Endothelial cell of umbilical vein (primary cell): Measurements from ENCODE around the gene MARK2. TPM values are rescaled to one million over a fixed set of nuclear protein-coding genes. Genes with fewer than 3 reads are reported as not detected.

Experiments
- BruUV-seq: library from RNA; stranded (reverse); fragments of 400-500 nt; replicated peaks from 2 replicates; lab custom pipeline; 2021; lab: Mats Ljungman, UMichigan
- CTCF ChIA-PET: fragments of 300-600, 350-600 bp; sonication (Branson Sonifier 250); formaldehyde crosslinking; loops from one replicate; lab custom pipeline; 2021; ENCODE audit warnings: antibody characterized with exemption, inconsistent platforms; lab: Charles Lee
- POLR2A ChIA-PET: fragments of 300-600, 350-600 bp; sonication (Branson Sonifier 250); formaldehyde crosslinking; loops from one replicate; lab custom pipeline; 2021; ENCODE audit warnings: antibody characterized with exemption, inconsistent platforms; lab: Charles Lee
- DNase-seq: peaks from one replicate; pipeline ENCODE4 v3.0.0-alpha.2; 2011; ENCODE audit warnings: low read depth, low spot score
- FAIRE-seq: peaks from 2 replicates; lab custom pipeline; 2011; peaks lifted over from hg19 to GRCh38; lab: Jason Lieb, UNC
- H2AFZ ChIP-seq: 2 replicates; pipeline ENCODE4 v1.6.0; 2012; ENCODE audit warnings: low read depth, low read length, control low read depth, inconsistent platforms
- H3K27ac ChIP-seq: 2 replicates; pipeline ENCODE4 v1.5.1; 2011; ENCODE audit warnings: low read depth, mild to moderate bottlenecking, control low read depth, low read length, moderate library complexity; ENCODE audit not compliant: insufficient read depth
- H3K27me3 ChIP-seq, 2 experiments: 2 replicates each; pipeline versions ENCODE4 v1.6.0 to v1.6.1; 2011; ENCODE audit warnings: low read length in 2 of 2, mixed read lengths in 1 of 2; ENCODE audit not compliant: control insufficient read depth in 2 of 2, insufficient read depth in 2 of 2
- H3K36me3 ChIP-seq, 2 experiments: 2 replicates in 1 of 2; 3 replicates in 1 of 2; pipeline ENCODE4 v1.5.1; 2011; ENCODE audit warnings: low read length in 2 of 2, mild to moderate bottlenecking in 1 of 2, moderate library complexity in 1 of 2; ENCODE audit not compliant: control insufficient read depth in 2 of 2, insufficient read depth in 2 of 2; ENCODE audit errors: extremely low read depth in 1 of 2
- H3K4me1 ChIP-seq: 3 replicates; pipeline ENCODE4 v1.5.1; 2011; ENCODE audit warnings: mild to moderate bottlenecking, low read length; ENCODE audit not compliant: control insufficient read depth, insufficient read depth; ENCODE audit errors: extremely low read depth
- H3K4me2 ChIP-seq: 2 replicates; pipeline ENCODE4 v1.6.1; 2011; ENCODE audit warnings: low read length, control low read depth, mixed read lengths; ENCODE audit not compliant: insufficient read depth
- H3K4me3 ChIP-seq, 3 experiments: fragments of 200-600 bp in 1 of 3; sonication (generic), shearing (Covaris generic) in 1 of 3; replicated peaks in 1 of 3; 2 replicates each; pipeline ENCODE4 v1.5.1; 2011 to 2016; ENCODE audit warnings: control low read depth in 3 of 3, low read length in 3 of 3, mild to moderate bottlenecking in 2 of 3, inconsistent platforms in 1 of 3, low read depth in 1 of 3, moderate library complexity in 1 of 3; ENCODE audit not compliant: insufficient read depth in 1 of 3
- H3K79me2 ChIP-seq: 2 replicates; pipeline ENCODE4 v1.6.0; 2012; ENCODE audit warnings: low read length, inconsistent platforms; ENCODE audit not compliant: control insufficient read depth, insufficient read depth
- H3K9ac ChIP-seq: replicated peaks from 2 replicates; pipeline ENCODE3; 2011; ENCODE audit warnings: low read length, control low read depth; ENCODE audit not compliant: insufficient read depth; ENCODE audit errors: extremely low read depth
- H3K9me1 ChIP-seq: replicated peaks from 3 replicates; pipeline ENCODE4 v1.6.0; 2011; ENCODE audit warnings: mild to moderate bottlenecking, low read length; ENCODE audit not compliant: control insufficient read depth, insufficient read depth; ENCODE audit errors: extremely low read depth
- H3K9me3 ChIP-seq: replicated peaks from 2 replicates; pipeline ENCODE4 v1.5.1; 2012; ENCODE audit warnings: low read length, inconsistent platforms; ENCODE audit not compliant: control insufficient read depth, insufficient read depth
- H4K20me1 ChIP-seq: replicated peaks from 2 replicates; pipeline ENCODE3; 2011; ENCODE audit warnings: mild to moderate bottlenecking, low read length; ENCODE audit not compliant: control insufficient read depth, insufficient read depth; ENCODE audit errors: extremely low read depth
- CTCF ChIP-seq, 2 donors: IDR thresholded peaks; 1 replicate in 1 of 2; 2 replicates in 1 of 2; pipeline ENCODE4 v1.5.1; 2011; ENCODE audit warnings: low read length in 2 of 2, mild to moderate bottlenecking in 2 of 2, moderate library complexity in 2 of 2, control low read depth in 1 of 2, inconsistent platforms in 1 of 2, low read depth in 1 of 2; ENCODE audit not compliant: insufficient read depth in 1 of 2; ENCODE audit errors: extremely low read depth in 1 of 2
- EZH2 ChIP-seq: IDR thresholded peaks from 2 replicates; pipeline ENCODE4 v1.6.1; 2012; ENCODE audit warnings: borderline replicate concordance, low read depth, mild to moderate bottlenecking, moderate library complexity, low read length, inconsistent platforms; ENCODE audit not compliant: severe bottlenecking
- FOS ChIP-seq: IDR thresholded peaks from 2 replicates; pipeline ENCODE4 v1.6.1; 2011; ENCODE audit warnings: mild to moderate bottlenecking, low read length, moderate library complexity, borderline replicate concordance; ENCODE audit not compliant: insufficient read depth
- GATA2 ChIP-seq: IDR thresholded peaks from 2 replicates; pipeline ENCODE4 v1.7.0; 2011; ENCODE audit warnings: low read depth, mild to moderate bottlenecking, moderate library complexity, mixed read lengths, low read length; ENCODE audit not compliant: insufficient read length, insufficient read depth
- JUN ChIP-seq: IDR thresholded peaks from 2 replicates; pipeline ENCODE4 v1.6.1; 2011; ENCODE audit warnings: borderline replicate concordance, low read depth; ENCODE audit not compliant: insufficient read length, insufficient read depth
- MAX ChIP-seq: IDR thresholded peaks from 2 replicates; pipeline ENCODE4 v1.6.1; 2011; ENCODE audit not compliant: insufficient read depth, insufficient read length
- MYC ChIP-seq: IDR thresholded peaks from one replicate; pipeline ENCODE4 v1.6.1; 2011; ENCODE audit warnings: mild to moderate bottlenecking, low read depth, low read length
- POLR2A ChIP-seq: IDR thresholded peaks from 2 replicates; pipeline ENCODE4 v1.6.1; 2012; ENCODE audit warnings: low read depth, mild to moderate bottlenecking, control low read depth, low read length
- POLR2AphosphoS5 ChIP-seq: IDR thresholded peaks from 2 replicates; pipeline ENCODE4 v1.6.1; 2012; ENCODE audit warnings: low read depth, mild to moderate bottlenecking, control low read depth, low read length, moderate library complexity; ENCODE audit not compliant: insufficient read depth
- dilution Hi-C: fragments of 300-500 bp; cut with MboI; formaldehyde crosslinking; loops from one replicate; pipeline ENCODE4 v1.15.0; 2019; ENCODE audit warnings: low sequenced_read_pairs; ENCODE audit not compliant: extremely low pct_ligation_motif_present
- intact Hi-C: fragments of 100-400 bp; cut with micrococcal nuclease; formaldehyde crosslinking; loops from one replicate; pipeline ENCODE4 v1.10.0; 2022
- polyA plus RNA-seq, 4 experiments: library from polyadenylated mRNA; depleted of rRNA in 3 of 4; stranded (reverse) in 3 of 4; unstranded in 1 of 4; fragments of >200 nt; gene quantifications; 2 replicates each; pipeline versions ENCODE4 v1.2.1 to v1.2.3, GENCODE V29; 2011 to 2012; ENCODE audit warnings: missing spikeins in 1 of 4
- total RNA-seq: library from RNA; stranded (reverse); gene quantifications from 2 replicates; pipeline ENCODE4 v1.2.3, GENCODE V29; 2021

MARK2 gene
- total and polyA plus RNA-seq, 2 donors (not counting 3 experiments of a cell fraction or from before 2014, with no cell fraction given) = 16.6 to 34.7 TPM

- no peak overlapping the region for H2AFZ ChIP-seq
- H3K4me3 ChIP-seq = no peak overlapping the region
- no peak overlapping the region for H3K4me2 ChIP-seq
- H3K4me1 ChIP-seq = peaks cover 4% of the 10 kb centered on the region
- CTCF ChIA-PET = interaction anchor here (1.6 kb wide), 1 partner anchor 25 kb away, joined by 3 read pairs; no protein-coding TSS in a partner anchor
- no peak overlapping the region for H3K27ac ChIP-seq
- H3K79me2 ChIP-seq = no peaks in the 10 kb centered on the region
- intact Hi-C loops (no loop called here), dilution Hi-C loops (no loop called here)
- POLR2A ChIA-PET = no interaction called here
- no peak for DNase-seq
- H3K9me3 ChIP-seq = no peaks in the 10 kb centered on the region
- H4K20me1 ChIP-seq = no peaks in the 10 kb centered on the region
- FAIRE-seq = no peak
- BruUV-seq = no TSS peak
- no peaks in the 10 kb centered on the region for H3K9me1 ChIP-seq
- H3K36me3 ChIP-seq = no peaks in the 10 kb centered on the region
- TF ChIP-seq POLR2AphosphoS5 (no peak), GATA2 (no peak), JUN (no peak), POLR2A (no peak), FOS (no peak), MYC (no peak), MAX (no peak), CTCF (IDR thresholded peaks at IDR 0.05; ENCODE audit: extremely low read depth in 1 of 2, insufficient read depth in 1 of 2, low read depth in 1 of 2, low read length in 2 of 2) (no peak), EZH2 (no peak)
- H3K27me3 ChIP-seq = no peaks in the 10 kb centered on the region
- H3K9ac ChIP-seq = no peak overlapping the region
These were observed 34.7 kb upstream of the MARK2 start for GRCh38 chr11:63804259-63804658.
